Effector memory CD4-positive, alpha-beta T cell (primary cell): ENCODE measurements around the gene ALPG.
"Not testable (repeated sequence)": the region's sequence is repeated elsewhere in the genome, so short reads cannot be mapped to it uniquely, and the experiment has no call there.

ENCODE experiments used
- DNase-seq, 3 donors: peaks; one replicate each; pipeline ENCODE4 v3.0.0-alpha.2; 2020
- H3K27ac ChIP-seq: 2 replicates; pipeline ENCODE4 v1.7.0; 2013; ENCODE audit warnings: mild to moderate bottlenecking, low read length, moderate library complexity; ENCODE audit not compliant: insufficient read depth, poor library complexity, severe bottlenecking
- H3K27me3 ChIP-seq: replicated peaks from 2 replicates; pipeline ENCODE4 v1.7.0; 2013; ENCODE audit warnings: mild to moderate bottlenecking, low read length; ENCODE audit not compliant: insufficient read depth, control insufficient read depth, poor library complexity, severe bottlenecking
- H3K36me3 ChIP-seq: 2 replicates; pipeline ENCODE4 v1.7.0; 2013; ENCODE audit warnings: mild to moderate bottlenecking, low read length, moderate library complexity; ENCODE audit not compliant: control insufficient read depth, insufficient read depth
- H3K4me1 ChIP-seq: 2 replicates; pipeline ENCODE4 v1.7.0; 2013; ENCODE audit warnings: low read length, mild to moderate bottlenecking; ENCODE audit not compliant: control insufficient read depth, insufficient read depth, poor library complexity, severe bottlenecking
- H3K4me3 ChIP-seq: 2 replicates; pipeline ENCODE4 v1.7.0; 2013; ENCODE audit warnings: low read length, low read depth, mild to moderate bottlenecking; ENCODE audit not compliant: insufficient read depth, poor library complexity, severe bottlenecking
- H3K9me3 ChIP-seq: 2 replicates; pipeline ENCODE4 v1.7.0; 2013; ENCODE audit warnings: mild to moderate bottlenecking, low read length, moderate library complexity; ENCODE audit not compliant: control insufficient read depth

The ALPG gene

DNA sequence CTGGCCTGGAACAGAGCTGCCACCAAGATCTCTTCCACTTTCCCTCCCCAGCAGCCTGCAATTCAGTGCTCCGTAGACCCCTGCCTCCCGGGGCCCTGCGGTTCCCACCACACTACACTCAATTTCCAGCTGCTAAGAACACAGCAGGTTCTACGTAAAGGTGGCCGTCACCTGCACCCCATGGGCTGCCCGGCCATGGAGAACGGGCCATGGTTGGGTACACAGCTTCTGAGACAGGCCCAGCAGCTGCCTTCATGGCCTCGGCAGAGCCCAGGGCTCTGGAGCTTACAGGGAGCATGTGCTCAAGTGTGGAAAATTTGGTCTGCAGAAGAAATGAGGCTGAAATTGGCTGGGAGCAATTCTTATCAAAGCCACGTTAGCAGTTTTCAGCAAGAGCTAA is 27.0 kb downstream of the ALPG start:
- not testable (repeated sequence) for H3K27me3 ChIP-seq, H3K4me3 ChIP-seq, H3K4me1 ChIP-seq, H3K27ac ChIP-seq, H3K36me3 ChIP-seq, DNase-seq, H3K9me3 ChIP-seq

DNA sequence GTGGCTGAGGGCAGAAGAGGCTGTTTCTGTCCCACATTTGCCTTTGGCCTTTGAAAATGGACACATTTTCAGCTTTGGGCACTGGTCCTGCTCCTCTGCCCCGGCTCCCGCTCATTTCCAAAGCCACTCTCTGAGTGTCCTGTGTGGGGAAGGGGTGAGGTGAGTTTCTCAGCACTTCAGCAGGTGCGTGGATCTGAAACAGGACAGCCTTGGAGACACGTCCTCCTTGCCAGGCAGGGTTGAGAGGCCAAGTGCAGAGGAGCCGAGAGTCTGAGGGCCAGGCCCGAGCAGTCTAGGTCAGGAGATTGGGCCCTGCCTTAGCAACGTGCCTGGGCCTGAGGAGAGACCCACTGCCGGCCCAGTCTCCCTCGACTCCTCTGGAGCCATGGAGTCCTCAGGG is 27.4 kb downstream of the ALPG start:
- Histone ChIP-seq H3K27ac (no peak overlapping the region), H3K9me3 (no peaks in the 10 kb centered on the region), H3K27me3 (no peaks in the 10 kb centered on the region), H3K4me1 (no peaks in the 10 kb centered on the region), H3K36me3 (no peaks in the 10 kb centered on the region), H3K4me3 (no peak overlapping the region)
- no peak for DNase-seq

DNA sequence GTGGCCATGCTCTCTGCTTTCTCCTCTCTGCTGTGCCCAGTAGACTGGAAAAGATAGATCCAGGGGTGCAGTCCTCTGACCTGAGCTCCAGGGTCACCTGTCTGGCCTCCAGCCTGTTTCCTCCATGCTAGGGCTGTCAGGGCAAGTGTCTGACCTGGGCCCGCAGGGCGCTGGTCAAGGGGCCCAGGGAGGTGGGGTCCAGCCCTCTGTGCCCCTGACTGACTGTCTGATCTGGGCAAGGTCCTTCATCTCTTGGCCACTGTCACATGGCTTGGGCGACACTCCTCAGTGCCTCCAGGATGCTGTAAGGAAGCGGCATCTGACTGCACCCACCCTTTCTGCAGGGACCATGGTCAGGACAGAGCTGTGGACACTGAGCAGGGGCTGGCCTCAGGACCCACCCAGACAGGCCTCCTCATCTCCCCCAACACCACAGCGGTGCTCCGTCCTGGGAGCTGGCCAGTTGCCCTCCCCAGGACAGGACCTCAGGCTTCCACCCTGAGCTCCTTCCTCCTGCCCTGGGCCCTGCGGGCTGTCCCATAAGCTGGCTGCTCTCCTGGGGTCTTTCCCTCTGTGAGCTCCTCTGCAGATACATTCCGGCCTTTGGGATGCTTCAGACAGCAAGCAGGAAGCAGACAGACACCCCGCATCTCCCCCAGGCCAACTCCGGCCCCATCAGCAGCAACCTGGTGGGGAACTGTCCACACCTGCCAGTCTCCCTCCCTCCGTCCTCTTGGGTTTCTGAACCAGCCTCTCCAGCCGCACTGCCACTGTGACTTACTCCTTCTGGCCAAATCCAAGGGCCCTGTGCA is 28.1 kb downstream of the ALPG start:
- DNase-seq = no peak
- H3K9me3 ChIP-seq = no peaks in the 10 kb centered on the region
- no peaks in the 10 kb centered on the region for H3K27me3 ChIP-seq
- no peaks in the 10 kb centered on the region for H3K4me1 ChIP-seq
- no peak overlapping the region for H3K4me3 ChIP-seq
- no peak overlapping the region for H3K27ac ChIP-seq
- no peaks in the 10 kb centered on the region for H3K36me3 ChIP-seq

DNA sequence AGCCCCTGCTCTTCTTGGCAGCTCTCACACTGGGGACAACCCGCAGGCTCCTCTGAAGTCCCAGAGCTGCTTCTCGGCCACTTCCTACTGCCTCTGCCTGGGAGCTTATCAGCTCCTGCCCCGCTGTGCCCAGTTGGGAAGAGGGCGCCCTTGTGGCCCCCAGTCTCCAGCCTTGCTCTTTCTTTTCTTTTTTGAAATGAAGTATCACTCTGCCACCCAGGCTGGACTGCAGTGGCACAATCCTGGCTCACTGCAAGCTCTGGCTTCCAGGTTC is 28.7 kb downstream of the ALPG start:
- Histone ChIP-seq H3K9me3 (no peaks in the 10 kb centered on the region), H3K4me3 (no peak overlapping the region), H3K36me3 (no peaks in the 10 kb centered on the region), H3K27ac (no peak overlapping the region), H3K4me1 (no peaks in the 10 kb centered on the region), H3K27me3 (no peaks in the 10 kb centered on the region)
- DNase-seq = no peak

DNA sequence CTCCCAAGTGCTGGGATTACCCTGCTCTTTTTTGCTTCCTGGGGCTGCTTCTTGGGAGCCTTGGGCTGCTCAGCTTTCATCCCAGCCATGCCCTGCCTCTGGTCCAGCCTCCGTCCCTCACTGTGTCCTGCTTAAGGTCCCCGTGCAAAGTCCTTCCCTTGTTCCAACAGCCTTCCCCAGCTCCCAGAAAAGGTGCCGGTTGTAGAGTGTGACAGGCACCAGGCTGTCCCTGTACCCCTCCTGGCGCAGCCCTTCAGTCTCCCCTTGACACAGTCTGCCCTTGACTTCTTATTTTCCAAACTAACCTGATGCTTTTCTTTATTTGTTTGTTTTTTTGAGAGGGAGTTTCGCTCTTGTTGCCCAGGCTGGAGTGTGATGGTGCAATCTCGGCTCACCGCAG is 29.2 kb downstream of the ALPG start:
- Histone ChIP-seq H3K27ac (no peak overlapping the region), H3K4me1 (no peaks in the 10 kb centered on the region), H3K9me3 (no peaks in the 10 kb centered on the region), H3K4me3 (no peak overlapping the region), H3K36me3 (no peaks in the 10 kb centered on the region), H3K27me3 (no peaks in the 10 kb centered on the region)
- no peak for DNase-seq

DNA sequence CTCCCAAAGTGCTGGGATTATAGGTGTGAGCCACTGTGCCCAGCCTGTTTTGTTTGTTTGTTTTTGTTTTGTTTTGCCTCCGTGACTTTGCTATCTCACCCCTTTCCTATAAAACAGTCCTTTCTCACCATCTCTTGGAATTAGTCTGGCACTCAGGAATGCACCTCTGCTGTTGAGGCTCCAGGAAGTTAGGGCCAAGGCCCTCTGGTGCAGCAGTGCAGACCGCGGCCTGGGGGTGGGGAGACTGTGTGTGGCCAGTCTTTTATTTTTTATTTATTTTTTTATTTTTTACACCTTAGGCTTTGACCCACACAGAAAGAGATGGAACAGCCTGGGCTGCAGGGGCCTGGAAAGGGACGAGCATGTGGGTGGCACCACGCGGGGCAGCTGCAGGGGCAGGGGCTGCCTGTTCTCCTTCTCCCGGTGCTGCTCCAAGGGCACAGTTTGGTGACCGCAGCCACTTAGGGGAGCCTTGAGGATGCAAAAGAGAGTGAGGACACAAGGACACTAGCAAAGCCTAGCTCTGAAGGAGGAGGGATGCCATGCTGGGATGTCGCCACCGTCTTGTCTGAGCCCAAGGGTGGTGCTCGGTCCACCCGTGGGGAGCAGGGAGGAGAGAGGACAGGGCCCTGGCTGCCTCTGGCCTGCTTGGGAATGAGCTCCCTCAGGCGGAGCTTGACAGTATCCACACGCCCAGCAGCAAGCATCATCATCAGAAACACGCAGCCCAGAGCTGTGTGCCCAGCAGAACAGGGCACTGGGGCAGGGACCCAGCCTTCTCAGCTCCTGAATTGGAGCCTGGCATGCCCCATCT is 29.9 kb downstream of the ALPG start:
- no peaks in the 10 kb centered on the region for H3K9me3 ChIP-seq
- DNase-seq = no peak
- no peak overlapping the region for H3K4me3 ChIP-seq
- no peaks in the 10 kb centered on the region for H3K4me1 ChIP-seq
- H3K27ac ChIP-seq = no peak overlapping the region
- no peaks in the 10 kb centered on the region for H3K27me3 ChIP-seq
- no peaks in the 10 kb centered on the region for H3K36me3 ChIP-seq

DNA sequence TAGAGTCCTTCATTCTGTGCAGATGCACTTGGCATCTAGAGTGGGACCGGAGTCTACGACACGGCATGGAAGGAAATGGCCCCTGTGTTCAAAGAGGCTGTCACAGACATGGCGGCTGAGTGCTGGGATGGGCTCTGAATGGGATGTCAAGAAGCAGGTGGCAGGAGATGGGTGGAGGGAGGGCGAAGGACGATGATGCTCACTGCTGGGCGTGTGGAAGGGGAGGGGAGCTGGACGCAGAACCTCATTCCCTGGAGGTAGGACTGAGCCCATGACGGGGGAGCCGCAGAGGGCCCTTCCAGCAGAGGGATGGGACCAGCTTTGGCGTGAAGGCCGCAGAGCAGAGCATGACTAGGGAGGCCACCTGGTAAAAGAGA is 30.5 kb downstream of the ALPG start:
- Histone ChIP-seq H3K36me3 (no peaks in the 10 kb centered on the region), H3K27ac (no peak overlapping the region), H3K4me3 (no peak overlapping the region), H3K9me3 (no peaks in the 10 kb centered on the region), H3K4me1 (no peaks in the 10 kb centered on the region), H3K27me3 (no peaks in the 10 kb centered on the region)
- DNase-seq = no peak

DNA sequence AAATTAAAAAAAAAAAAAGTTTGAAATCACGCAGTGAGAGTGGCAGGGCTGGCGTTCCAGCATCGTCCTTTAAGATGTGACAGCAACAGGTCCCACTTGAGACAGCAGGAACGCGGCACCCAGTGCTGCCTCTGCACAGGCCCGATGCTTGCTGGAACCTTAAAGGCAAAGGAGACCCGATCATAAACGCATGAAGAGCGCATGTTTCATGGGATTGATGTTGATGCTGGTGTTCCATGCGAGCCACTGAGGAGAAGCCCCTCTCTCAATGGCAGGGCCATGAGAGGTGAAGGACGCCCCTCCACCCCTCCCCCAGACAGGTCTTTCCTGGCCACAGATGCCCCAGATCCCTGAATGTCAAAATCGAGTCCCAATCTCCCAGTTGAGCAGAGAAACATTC is 31.4 kb downstream of the ALPG start:
- Histone ChIP-seq H3K27me3 (no peaks in the 10 kb centered on the region), H3K9me3 (no peaks in the 10 kb centered on the region), H3K27ac (no peak overlapping the region), H3K4me3 (no peak overlapping the region), H3K4me1 (no peaks in the 10 kb centered on the region), H3K36me3 (no peaks in the 10 kb centered on the region)
- DNase-seq = no peak

DNA sequence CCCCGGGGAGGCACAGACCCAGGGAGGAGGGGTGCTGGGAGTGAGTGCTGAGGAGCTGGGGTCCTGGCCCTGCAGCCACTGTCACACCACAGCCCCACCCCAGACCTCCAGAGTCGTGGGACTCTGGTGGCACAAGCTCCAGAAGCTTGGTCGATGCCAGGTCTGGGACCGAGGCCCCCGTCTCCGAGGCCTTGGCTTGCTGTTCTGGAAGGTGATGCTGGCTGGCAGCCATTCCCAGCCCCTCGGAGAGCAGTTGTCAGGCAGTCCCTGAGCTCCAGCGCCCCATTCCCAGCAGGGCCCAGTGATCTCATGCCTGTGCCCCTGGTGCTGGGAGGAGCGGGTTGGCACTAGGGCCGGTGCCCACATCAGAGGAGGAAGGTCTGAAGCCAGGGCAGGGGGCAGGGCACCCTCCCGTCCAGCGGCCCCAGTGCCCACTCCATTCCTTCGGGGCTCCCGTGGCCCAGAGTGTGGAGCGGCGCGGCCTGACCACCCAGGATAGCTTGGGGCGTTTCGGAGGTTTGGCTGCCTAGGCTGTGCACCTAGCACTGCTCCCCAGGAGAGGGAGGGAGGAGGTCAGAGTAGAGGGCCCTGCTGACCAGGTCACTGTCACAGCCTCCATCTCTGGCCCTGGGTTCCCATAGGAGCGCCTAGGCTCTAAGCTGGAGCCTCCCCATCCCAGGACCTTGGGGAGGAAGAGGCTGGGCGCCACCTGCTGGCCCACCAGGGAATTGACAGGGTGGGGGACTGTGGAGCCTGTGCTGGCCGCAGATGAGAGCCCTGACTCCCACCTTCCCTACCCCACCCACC is 32.5 kb downstream of the ALPG start:
- peak in 1 of 3 donors; percentile 5 for DNase-seq
- Histone ChIP-seq H3K4me1 (no peaks in the 10 kb centered on the region), H3K27me3 (no peaks in the 10 kb centered on the region), H3K27ac (no peak overlapping the region), H3K4me3 (no peak overlapping the region), H3K36me3 (no peaks in the 10 kb centered on the region), H3K9me3 (no peaks in the 10 kb centered on the region)

DNA sequence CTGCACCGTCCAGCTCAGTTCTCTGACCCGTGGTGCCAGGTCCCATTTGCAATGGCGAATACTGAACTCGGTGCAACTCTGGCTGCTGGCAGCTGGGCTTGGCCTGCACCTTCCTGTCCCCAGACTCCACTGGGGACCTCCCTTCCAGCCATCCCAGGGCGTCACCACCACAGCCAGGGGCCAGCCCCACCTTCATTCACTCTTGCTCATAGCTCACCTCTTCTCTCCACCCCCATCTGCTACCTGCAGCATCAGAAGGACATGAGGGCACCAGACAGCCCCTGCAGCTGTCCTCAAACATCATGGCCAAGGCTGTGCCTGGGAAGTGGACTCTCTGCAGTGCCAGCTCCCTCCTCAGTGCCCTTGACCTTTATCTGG is 33.1 kb downstream of the ALPG start:
- Histone ChIP-seq H3K36me3 (no peaks in the 10 kb centered on the region), H3K4me3 (no peak overlapping the region), H3K4me1 (no peaks in the 10 kb centered on the region), H3K27ac (no peak overlapping the region), H3K27me3 (no peaks in the 10 kb centered on the region), H3K9me3 (no peaks in the 10 kb centered on the region)
- no peak for DNase-seq
